Stimulated activated CD8-positive, alpha-beta memory T cell treated with anti-CD3 and anti-CD28 coated beads, Interleukin-7, amount 100 ng/mL, for 48 hours (primary cell): Measurements from ENCODE around the gene NXF2.
"Not testable (repeated sequence)": the region's sequence is repeated elsewhere in the genome, so short reads cannot be mapped to it uniquely, and the experiment has no call there.

ENCODE experiments used
- DNase-seq, 2 donors: peaks; one replicate each; pipeline ENCODE4 v3.0.0-alpha.2; 2020; ENCODE audit warnings: low read depth in 1 of 2; ENCODE audit errors: extremely low read depth in 1 of 2

The NXF2 gene, protein sequence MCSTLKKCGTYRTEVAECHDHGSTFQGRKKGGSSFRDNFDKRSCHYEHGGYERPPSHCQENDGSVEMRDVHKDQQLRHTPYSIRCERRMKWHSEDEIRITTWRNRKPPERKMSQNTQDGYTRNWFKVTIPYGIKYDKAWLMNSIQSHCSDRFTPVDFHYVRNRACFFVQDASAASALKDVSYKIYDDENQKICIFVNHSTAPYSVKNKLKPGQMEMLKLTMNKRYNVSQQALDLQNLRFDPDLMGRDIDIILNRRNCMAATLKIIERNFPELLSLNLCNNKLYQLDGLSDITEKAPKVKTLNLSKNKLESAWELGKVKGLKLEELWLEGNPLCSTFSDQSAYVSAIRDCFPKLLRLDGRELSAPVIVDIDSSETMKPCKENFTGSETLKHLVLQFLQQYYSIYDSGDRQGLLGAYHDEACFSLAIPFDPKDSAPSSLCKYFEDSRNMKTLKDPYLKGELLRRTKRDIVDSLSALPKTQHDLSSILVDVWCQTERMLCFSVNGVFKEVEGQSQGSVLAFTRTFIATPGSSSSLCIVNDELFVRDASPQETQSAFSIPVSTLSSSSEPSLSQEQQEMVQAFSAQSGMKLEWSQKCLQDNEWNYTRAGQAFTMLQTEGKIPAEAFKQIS

GRCh38 chrX:102246893-102247292, at the start of gene NXF2:
Gene NXF2 (plus strand): TSS chrX:102247167. CDS start chrX:102307079, 59,912 bp downstream.
- DNase-seq = not testable (repeated sequence)

DNA sequence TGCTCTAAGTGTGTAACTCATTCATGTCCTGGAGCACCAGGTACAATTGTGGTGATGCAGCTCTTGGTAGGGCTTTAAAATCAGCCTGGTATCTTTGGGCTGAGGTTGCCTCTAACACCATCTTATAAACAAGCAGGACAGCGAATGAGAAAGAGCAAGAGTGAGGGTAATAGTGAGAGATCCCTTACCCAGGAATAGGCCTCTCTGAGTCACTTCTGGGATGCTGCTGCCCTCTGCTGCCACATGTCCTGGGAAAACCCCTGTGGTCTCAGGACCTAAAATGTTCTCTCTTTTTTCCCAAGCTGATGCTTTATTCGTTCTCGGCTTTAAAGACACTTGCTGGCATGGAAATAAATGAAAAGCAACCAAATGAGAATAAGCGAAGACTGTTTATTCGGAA, 39.0 kb upstream of the NXF2 start:
- DNase-seq = not testable (repeated sequence)

- not testable (repeated sequence) for DNase-seq
Measured at GRCh38 chrX:102214986-102215385, 32.0 kb upstream of the NXF2 start, which contains the start of gene TCP11X1. Gene TCP11X1 (plus strand): TSS chrX:102215301.

- DNase-seq = not testable (repeated sequence)
Measured at GRCh38 chrX:102216497-102216896, 30.5 kb upstream of the NXF2 start.

DNA sequence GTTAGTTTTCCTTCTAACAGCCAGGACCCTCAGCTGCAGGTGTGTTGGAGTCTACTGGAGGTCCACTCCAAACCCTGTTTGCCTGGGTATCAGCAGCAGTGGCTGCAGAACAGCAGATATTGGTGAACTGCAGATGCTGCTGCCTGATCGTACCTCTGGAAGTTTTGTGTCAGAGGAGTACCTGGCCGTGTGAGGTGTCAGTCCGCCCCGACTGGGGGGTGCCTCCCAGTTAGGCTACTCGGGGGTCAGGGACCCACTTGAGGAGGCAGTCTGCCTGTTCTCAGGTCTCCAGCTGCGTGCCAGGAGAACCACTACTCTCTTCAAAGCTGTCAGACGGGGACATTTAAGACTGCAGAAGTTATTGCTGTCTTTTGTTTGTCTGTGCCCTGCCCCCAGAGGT, 11.3 kb upstream of the NXF2 start:
- not testable (repeated sequence) for DNase-seq

- not testable (repeated sequence) for DNase-seq
Measured at GRCh38 chrX:102240265-102240664, 6.7 kb upstream of the NXF2 start.

DNA sequence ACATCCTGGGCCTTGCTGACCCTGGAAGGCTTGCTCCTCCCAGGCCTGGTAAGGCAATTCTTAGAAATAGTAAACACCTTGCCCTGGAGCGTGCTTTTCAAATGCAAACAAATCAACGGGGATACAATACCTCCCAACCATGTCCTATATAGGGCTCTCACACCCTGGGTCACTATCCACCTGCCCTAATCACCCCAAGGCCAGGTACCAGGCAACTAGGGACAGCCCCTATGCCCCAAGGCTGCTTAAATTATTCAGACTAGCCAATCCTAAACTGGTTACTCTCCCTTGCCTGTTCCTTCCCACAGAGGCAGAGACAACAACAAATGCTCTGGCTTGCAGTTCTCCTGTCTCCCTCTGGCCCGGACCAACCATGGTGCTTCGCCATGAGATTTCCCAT, 25.3 kb downstream of the NXF2 start:
- DNase-seq = not testable (repeated sequence)

- DNase-seq = no peak
Measured at GRCh38 chrX:102338162-102338561, 91.2 kb downstream of the NXF2 start.

GRCh38 chrX:102339312-102340298, 92.6 kb downstream of the NXF2 start:
- no peak for DNase-seq

DNA sequence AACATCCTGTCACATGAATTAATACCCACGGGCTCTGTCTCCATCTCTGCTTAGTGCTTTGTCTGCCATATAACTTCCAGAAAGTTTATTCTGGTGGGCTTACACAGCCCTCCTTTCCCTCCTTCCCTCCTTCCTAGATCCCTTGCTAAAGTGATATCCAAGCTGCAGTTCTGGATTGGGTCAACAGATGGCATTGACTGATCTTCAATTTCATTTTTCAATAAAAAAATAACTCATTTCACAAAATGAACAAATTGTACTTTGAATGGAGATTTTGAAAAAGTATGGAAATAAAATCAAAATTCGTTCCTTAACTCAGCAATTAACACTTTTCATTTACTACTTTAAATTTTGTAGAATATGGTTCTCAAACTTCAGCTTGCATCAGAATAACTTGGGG, 94.9 kb downstream of the NXF2 start:
- DNase-seq = no peak

DNA sequence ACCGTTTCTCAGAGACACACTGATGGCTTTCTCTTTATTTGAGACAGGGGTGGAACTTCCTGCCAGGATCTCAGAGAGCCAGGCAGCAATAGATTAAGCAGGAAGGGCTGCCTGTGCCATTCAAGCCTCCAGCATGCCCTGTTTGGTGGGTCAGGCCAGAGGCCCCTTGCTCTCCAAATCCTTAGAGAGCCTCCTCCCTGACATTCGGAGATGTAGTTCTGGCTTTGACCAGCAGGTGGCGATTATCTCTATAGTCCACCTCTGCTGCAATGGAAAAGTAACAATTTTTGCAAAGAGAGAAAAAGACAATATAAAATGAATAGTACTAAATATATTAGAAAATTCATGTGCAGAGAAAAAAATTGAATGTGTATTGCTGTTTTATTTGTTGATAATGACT, 98.9 kb downstream of the NXF2 start:
- peak in 1 of 2 donors; percentile 32 for DNase-seq
